K562 (cell line): ENCODE results near the gene LTBP1.

Experiments used
- CHD2 ChIP-seq: IDR thresholded peaks from 2 replicates; pipeline ENCODE4 v1.6.1; 2011; ENCODE audit warnings: low read depth, low read length
- GABPA ChIP-seq: fragments of 200-800 bp; sonication (Bioruptor generic); conservative IDR thresholded peaks from 2 replicates; pipeline ENCODE4 v1.6.1; 2016; ENCODE audit warnings: low read depth, missing genetic modification characterization, missing compliant biosample characterization
- MAX ChIP-seq: sonication (generic); formaldehyde crosslinking; IDR thresholded peaks from 2 replicates; pipeline ENCODE4 v1.9.0; 2022; ENCODE audit warnings: mild to moderate bottlenecking, missing genetic modification reagents
- MXI1 ChIP-seq: IDR thresholded peaks from 2 replicates; pipeline ENCODE4 v1.6.1; 2011; ENCODE audit warnings: low read depth, mild to moderate bottlenecking, improper control_type of control experiment, low read length
- NR1H2 ChIP-seq: sonication (generic); formaldehyde crosslinking; IDR thresholded peaks from 2 replicates; pipeline ENCODE4 v1.4.0; 2020; ENCODE audit warnings: mild to moderate bottlenecking, missing genetic modification reagents
- RUNX1 ChIP-seq: sonication (generic); IDR thresholded peaks from 2 replicates; pipeline ENCODE4 v1.6.1; 2016; ENCODE audit warnings: antibody characterized with exemption, low read depth
- YY1 ChIP-seq, 3 experiments: IDR thresholded peaks; 2 replicates each; pipeline ENCODE4 v1.6.1; 2011; ENCODE audit warnings: low read length in 2 of 3, mild to moderate bottlenecking in 2 of 3, moderate library complexity in 2 of 3, borderline replicate concordance in 1 of 3, control low read depth in 1 of 3, low read depth in 1 of 3; ENCODE audit not compliant: insufficient read depth in 3 of 3, insufficient replicate concordance in 2 of 3, control insufficient read depth in 1 of 3, insufficient read length in 1 of 3; ENCODE audit errors: extremely low read depth in 1 of 3
- ZNF668 ChIP-seq: fragments of 250-450 bp; sonication (Bioruptor Pico); IDR thresholded peaks from 2 replicates; pipeline ENCODE4 v1.8.0; 2022; ENCODE audit warnings: mild to moderate bottlenecking, inconsistent platforms
- TF ChIP-seq, protein P1 (sequence below), 3 experiments: IDR thresholded peaks in 2 of 3; conservative IDR thresholded peaks in 1 of 3; 2 replicates each; pipeline ENCODE4 v1.5.1; 2011 to 2012; ENCODE audit warnings: low read length in 3 of 3, mild to moderate bottlenecking in 3 of 3, control low read depth in 2 of 3, improper control_type of control experiment in 1 of 3, inconsistent platforms in 1 of 3, low read depth in 1 of 3, mixed read lengths in 1 of 3, moderate library complexity in 1 of 3; ENCODE audit not compliant: insufficient read depth in 2 of 3

DNA sequence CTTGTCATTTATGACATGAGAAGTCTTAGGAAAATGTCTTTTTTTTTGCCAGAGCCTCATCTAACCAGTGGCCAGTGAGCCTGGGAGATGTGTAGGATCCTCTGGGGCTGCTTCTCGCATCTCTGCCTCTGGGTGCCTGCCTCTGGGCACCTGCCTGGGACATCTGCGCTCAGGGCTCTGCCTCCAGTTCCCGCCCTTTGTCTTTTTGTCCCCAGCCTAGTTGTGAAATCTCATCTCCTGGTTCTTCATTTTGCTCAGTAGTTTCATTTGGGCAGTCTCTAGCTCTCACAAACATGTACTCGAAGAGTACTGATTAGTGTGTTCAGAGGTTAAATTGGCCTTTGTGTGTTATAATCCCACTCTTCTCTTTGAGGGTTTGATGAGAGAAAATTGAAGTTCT is 92.0 kb downstream of the LTBP1 start:
- TF ChIP-seq ZNF668 (CRISPR knock-in tag) (no peak), GABPA (tag) (no peak), NR1H2 (CRISPR knock-in tag) (no peak), MXI1 (no peak), CHD2 (no peak), YY1 (IDR thresholded peaks at IDR 0.05; ENCODE audit: borderline replicate concordance in 1 of 3, control insufficient read depth in 1 of 3, extremely low read depth in 1 of 3, insufficient read depth in 3 of 3, insufficient read length in 1 of 3, insufficient replicate concordance in 2 of 3, low read depth in 1 of 3, low read length in 2 of 3) (no peak), MAX (no peak), RUNX1 (no peak)
- TF ChIP-seq, protein P1, sequence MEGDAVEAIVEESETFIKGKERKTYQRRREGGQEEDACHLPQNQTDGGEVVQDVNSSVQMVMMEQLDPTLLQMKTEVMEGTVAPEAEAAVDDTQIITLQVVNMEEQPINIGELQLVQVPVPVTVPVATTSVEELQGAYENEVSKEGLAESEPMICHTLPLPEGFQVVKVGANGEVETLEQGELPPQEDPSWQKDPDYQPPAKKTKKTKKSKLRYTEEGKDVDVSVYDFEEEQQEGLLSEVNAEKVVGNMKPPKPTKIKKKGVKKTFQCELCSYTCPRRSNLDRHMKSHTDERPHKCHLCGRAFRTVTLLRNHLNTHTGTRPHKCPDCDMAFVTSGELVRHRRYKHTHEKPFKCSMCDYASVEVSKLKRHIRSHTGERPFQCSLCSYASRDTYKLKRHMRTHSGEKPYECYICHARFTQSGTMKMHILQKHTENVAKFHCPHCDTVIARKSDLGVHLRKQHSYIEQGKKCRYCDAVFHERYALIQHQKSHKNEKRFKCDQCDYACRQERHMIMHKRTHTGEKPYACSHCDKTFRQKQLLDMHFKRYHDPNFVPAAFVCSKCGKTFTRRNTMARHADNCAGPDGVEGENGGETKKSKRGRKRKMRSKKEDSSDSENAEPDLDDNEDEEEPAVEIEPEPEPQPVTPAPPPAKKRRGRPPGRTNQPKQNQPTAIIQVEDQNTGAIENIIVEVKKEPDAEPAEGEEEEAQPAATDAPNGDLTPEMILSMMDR (IDR thresholded peaks at IDR 0.05 in 2 of 3, conservative IDR thresholded peaks at IDR 0.05 in 1 of 3; ENCODE audit: insufficient read depth in 2 of 3, low read depth in 1 of 3, low read length in 3 of 3): no peak
